22Rv1 (cell line): Measurements from ENCODE around the gene COL8A1.

ENCODE experiments used
- CTCF ChIP-seq: fragments of 450-650 bp; IDR thresholded peaks from 2 replicates; pipeline ENCODE4 v1.5.1; 2017; ENCODE audit warnings: mild to moderate bottlenecking
- ZFX ChIP-seq: fragments of 450-650 bp; IDR thresholded peaks from 2 replicates; pipeline ENCODE4 v1.6.1; 2017; ENCODE audit warnings: antibody characterized with exemption, borderline replicate concordance

- TF ChIP-seq CTCF (no peak), ZFX (no peak)
Observed at GRCh38 chr3:99668044-99668443, 29.6 kb downstream of the COL8A1 start.
